Cardiac muscle cell (in vitro differentiated cells and primary cell): Measurements from ENCODE around the gene TEX55. TPM values are rescaled to one million over a fixed set of nuclear protein-coding genes. Genes with fewer than 3 reads are reported as not detected.
A peak's percentile ranks its signal among the peaks of the same experiment; 100 is the strongest.

Experiments
- DNase-seq, 2 donors: peaks; one replicate each; pipeline versions ENCODE4 v3.0.0 to v3.0.0-alpha.2; 2010 to 2017; ENCODE audit warnings: low read depth in 1 of 2, low spot score in 1 of 2
- H3K27ac ChIP-seq: fragments of 200-600 bp; sonication (generic); 2 replicates; pipeline ENCODE4 v1.5.1; 2016
- H3K27me3 ChIP-seq: fragments of 200-600 bp; sonication (generic); 2 replicates; pipeline ENCODE4 v1.6.0; 2016; ENCODE audit warnings: control low read depth
- H3K36me3 ChIP-seq: fragments of 200-600 bp; sonication (generic); 2 replicates; pipeline ENCODE4 v1.5.1; 2016; ENCODE audit warnings: control low read depth
- H3K4me1 ChIP-seq: fragments of 200-600 bp; sonication (generic); 2 replicates; pipeline ENCODE4 v1.8.1; 2017; ENCODE audit warnings: low read depth, mild to moderate bottlenecking, mixed run types
- H3K4me3 ChIP-seq: fragments of 200-600 bp; sonication (generic); 2 replicates; pipeline ENCODE4 v1.5.1; 2016; ENCODE audit warnings: mild to moderate bottlenecking
- H3K9me3 ChIP-seq: fragments of 200-600 bp; sonication (generic); 2 replicates; pipeline ENCODE4 v1.5.1; 2017; ENCODE audit warnings: low read depth, mild to moderate bottlenecking, control low read depth
- CTCF ChIP-seq: IDR thresholded peaks from 2 replicates; pipeline ENCODE4 v1.5.1; 2012; ENCODE audit warnings: low read depth, mild to moderate bottlenecking, low read length
- polyA plus RNA-seq: library from polyadenylated mRNA; unstranded; fragments of >200 nt; fragmentation: Nextera tagmentation; extraction: Ambion mirVana; gene quantifications from 2 replicates; pipeline ENCODE4 v1.2.1, GENCODE V29; 2016
- total RNA-seq: library from RNA; depleted of rRNA; stranded (reverse); fragments of >200 nt; gene quantifications from 2 replicates; pipeline ENCODE4 v1.2.3, GENCODE V29; 2016

Gene TEX55
- total and polyA plus RNA-seq, 2 experiments from 2014 or later = not detected

GRCh38 chr3:119194237-119195150 is 48.5 kb downstream of the TEX55 start:
- Histone ChIP-seq H3K27me3 (no peaks in the 10 kb centered on the region), H3K4me3 (no peak overlapping the region), H3K27ac (no peak overlapping the region), H3K36me3 (no peaks in the 10 kb centered on the region), H3K9me3 (no peaks in the 10 kb centered on the region), H3K4me1 (no peaks in the 10 kb centered on the region)
- no peak for TF ChIP-seq CTCF
- no peak for DNase-seq

DNA sequence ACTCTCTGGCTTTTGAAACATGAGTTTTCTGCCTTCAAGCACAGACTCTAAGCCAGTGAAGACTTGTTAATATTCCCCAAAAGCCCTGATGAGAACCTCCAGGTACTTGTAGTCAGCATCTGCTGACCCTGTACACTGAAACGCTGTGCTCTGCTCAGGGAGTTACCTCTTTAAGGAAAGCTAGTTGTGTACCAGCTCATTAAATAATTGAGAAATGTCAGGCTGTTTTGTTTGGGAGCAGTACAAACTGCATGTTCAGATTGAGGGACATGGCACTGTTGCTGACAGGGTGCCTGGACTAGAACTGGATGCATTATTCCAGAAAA is 49.1 kb downstream of the TEX55 start:
- DNase-seq = no peak
- H3K9me3 ChIP-seq = no peaks in the 10 kb centered on the region
- no peak overlapping the region for H3K27ac ChIP-seq
- H3K36me3 ChIP-seq = no peaks in the 10 kb centered on the region
- no peaks in the 10 kb centered on the region for H3K27me3 ChIP-seq
- no peak for TF ChIP-seq CTCF
- H3K4me1 ChIP-seq = no peaks in the 10 kb centered on the region
- no peak overlapping the region for H3K4me3 ChIP-seq

- H3K4me1 ChIP-seq = no peaks in the 10 kb centered on the region
- H3K27me3 ChIP-seq = no peaks in the 10 kb centered on the region
- no peaks in the 10 kb centered on the region for H3K9me3 ChIP-seq
- no peak overlapping the region for H3K4me3 ChIP-seq
- peak in 1 of 2 donors; percentile 21 for DNase-seq
- no peaks in the 10 kb centered on the region for H3K36me3 ChIP-seq
- TF ChIP-seq CTCF = no peak
- no peak overlapping the region for H3K27ac ChIP-seq
Measured at GRCh38 chr3:119195911-119196310, 49.9 kb downstream of the TEX55 start.

Other genes with a start within 250 kb of the TEX55 start
- gene IGSF11, start 111.3 kb upstream of the TEX55 start, total RNA-seq = 0.74 and 2.0 TPM in 2 replicates
- gene IGSF11, start 111.3 kb upstream of the TEX55 start, polyA plus RNA-seq = 0.46 and 0.74 TPM in 2 replicates
- gene UPK1B, start 27.4 kb downstream of the TEX55 start, total RNA-seq = 1.0 TPM in 1 of 2 replicates, not detected in the other
- gene UPK1B, start 27.4 kb downstream of the TEX55 start, polyA plus RNA-seq = 0.70 TPM in 1 of 2 replicates, not detected in the other
- 34.0 and 36.3 TPM in 2 replicates for gene B4GALT4, start 94.7 kb downstream of the TEX55 start, total RNA-seq
- 45.4 and 51.0 TPM in 2 replicates for gene B4GALT4, start 94.7 kb downstream of the TEX55 start, polyA plus RNA-seq
- 59.9 and 60.6 TPM in 2 replicates for gene ARHGAP31, start 148.2 kb downstream of the TEX55 start, total RNA-seq
- gene ARHGAP31, start 148.2 kb downstream of the TEX55 start, polyA plus RNA-seq = 23.9 and 28.0 TPM in 2 replicates